NCI-H748 (cell line): ENCODE measurements around the gene TNFSF13.

Source experiments
- DNase-seq: peaks from one replicate; lab custom pipeline; 2025; ENCODE audit not compliant: unreplicated experiment; lab: John Stamatoyannopoulos, UW

TNFSF13 gene

DNA sequence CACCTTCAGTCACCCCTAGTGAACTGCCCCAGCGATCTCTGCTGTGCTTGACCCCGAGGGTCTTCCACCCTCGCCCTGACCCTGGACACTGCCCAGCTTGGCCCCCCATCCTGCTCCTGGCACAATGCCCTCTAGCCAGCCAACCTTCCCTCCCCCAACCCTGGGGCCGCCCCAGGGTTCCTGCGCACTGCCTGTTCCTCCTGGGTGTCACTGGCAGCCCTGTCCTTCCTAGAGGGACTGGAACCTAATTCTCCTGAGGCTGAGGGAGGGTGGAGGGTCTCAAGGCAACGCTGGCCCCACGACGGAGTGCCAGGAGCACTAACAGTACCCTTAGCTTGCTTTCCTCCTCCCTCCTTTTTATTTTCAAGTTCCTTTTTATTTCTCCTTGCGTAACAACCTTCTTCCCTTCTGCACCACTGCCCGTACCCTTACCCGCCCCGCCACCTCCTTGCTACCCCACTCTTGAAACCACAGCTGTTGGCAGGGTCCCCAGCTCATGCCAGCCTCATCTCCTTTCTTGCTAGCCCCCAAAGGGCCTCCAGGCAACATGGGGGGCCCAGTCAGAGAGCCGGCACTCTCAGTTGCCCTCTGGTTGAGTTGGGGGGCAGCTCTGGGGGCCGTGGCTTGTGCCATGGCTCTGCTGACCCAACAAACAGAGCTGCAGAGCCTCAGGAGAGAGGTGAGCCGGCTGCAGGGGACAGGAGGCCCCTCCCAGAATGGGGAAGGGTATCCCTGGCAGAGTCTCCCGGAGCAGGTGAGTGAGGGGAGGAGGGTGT is at the start of gene TNFSF13:
TSS of gene TNFSF13 (plus strand) at position 207 of the 776 bp plus-strand sequence. CDS start at position 497, 290 bp downstream.
- DNase-seq = no peak

- no peak for DNase-seq
These were observed 49.7 kb upstream of the TNFSF13 start for GRCh38 chr17:7508846-7509245.

GRCh38 chr17:7509937-7510336 is 48.6 kb upstream of the TNFSF13 start:
- no peak for DNase-seq

DNA sequence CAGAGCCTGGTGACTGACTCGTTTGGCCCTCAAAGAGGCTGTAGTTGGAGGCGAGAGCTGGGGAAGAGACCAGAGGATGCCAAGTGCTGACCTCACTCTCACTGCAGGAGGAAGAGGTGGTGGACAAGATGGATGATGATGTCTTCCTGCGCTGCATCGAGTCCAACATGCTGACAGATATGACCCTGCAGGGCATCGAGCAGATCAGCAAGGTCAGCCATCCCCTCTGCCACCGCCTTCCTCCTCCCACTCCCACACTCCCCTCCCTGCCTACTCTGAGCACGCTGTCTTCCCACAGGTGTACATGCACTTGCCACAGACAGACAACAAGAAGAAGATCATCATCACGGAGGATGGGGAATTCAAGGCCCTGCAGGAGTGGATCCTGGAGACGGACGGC is 47.4 kb upstream of the TNFSF13 start:
- DNase-seq = no peak

DNA sequence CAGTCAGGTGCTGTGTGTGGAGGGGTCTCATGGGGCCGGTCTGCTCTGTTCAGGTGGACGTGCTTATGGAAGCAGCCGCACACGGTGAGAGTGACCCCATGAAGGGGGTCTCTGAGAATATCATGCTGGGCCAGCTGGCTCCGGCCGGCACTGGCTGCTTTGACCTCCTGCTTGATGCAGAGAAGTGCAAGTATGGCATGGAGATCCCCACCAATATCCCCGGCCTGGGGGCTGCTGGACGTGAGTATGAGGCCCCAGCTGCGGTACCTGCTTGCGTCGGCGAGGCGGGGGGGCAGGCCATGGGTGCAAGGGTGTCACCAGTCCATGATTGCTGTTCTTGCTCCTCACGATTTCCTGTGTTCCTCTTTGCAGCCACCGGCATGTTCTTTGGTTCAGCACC is 46.4 kb upstream of the TNFSF13 start:
- no peak for DNase-seq

GRCh38 chr17:7512824-7513540 is 45.6 kb upstream of the TNFSF13 start:
- DNase-seq = no peak

GRCh38 chr17:7513850-7514419 is 44.6 kb upstream of the TNFSF13 start:
- DNase-seq = no peak

DNA sequence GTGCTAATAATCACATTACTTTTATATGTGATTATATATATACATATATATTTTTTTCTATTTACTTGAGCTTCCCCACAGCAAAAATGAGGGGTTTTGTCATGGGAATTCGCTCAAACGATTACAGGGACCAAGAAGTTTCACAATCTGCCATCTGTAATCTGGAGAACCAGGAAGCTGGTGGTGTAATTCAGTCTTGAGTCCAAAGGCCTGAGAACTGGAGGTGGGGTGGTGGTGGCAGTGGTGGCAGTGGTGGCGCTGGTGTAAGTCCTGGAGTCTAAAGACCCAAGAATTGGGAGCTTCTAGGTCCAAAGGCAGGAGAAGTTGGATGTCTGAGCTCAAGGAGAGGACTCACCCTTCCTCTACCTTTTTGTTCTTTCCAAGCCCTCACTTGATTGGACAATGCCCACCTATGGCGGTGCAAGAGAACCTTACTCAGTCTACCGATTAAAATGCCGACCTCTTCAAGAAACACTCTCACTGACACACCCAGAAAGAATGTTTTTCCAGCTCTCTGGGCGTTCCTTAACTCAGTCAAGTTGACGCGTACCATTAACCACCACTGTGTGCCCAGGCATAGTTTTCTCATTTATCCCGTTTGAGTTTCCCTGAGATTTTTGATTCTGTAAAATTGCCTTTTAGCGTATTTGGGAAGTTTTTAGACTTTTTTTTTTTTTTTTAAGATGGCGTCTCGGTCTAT is 42.5 kb upstream of the TNFSF13 start:
- DNase-seq = no peak

GRCh38 chr17:7523033-7523432 is 35.5 kb upstream of the TNFSF13 start:
- DNase-seq = peak; percentile 55

DNA sequence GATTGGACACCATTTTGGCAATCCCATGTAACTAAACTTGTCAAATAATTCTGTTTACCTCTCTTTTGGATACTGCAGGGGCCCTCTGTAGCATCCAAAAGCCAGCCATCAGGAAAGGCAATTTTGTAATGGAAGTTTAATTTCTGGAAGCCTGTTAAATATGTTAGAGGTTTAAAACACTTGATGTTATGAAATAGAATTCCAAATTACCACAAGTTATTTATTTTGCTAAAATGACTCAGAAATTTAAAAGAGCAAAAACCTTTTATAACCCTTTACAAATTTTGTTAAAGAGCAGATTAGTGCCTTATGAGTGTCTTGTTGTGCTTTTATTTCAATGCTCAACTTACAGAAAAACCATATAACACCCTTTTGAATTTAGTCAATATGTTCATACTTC is 29.7 kb upstream of the TNFSF13 start:
- DNase-seq = no peak

GRCh38 chr17:7530023-7530900 is 28.3 kb upstream of the TNFSF13 start:
- DNase-seq = no peak

GRCh38 chr17:7538050-7538449 is 20.5 kb upstream of the TNFSF13 start:
- no peak for DNase-seq

- DNase-seq = no peak
These were observed 19.5 kb upstream of the TNFSF13 start for GRCh38 chr17:7538891-7539545.

GRCh38 chr17:7541074-7541621 is 17.4 kb upstream of the TNFSF13 start:
- no peak for DNase-seq

- DNase-seq = no peak
These were observed 13.6 kb upstream of the TNFSF13 start for GRCh38 chr17:7544911-7545310.

- DNase-seq = peak; percentile 44
These were observed 9.8 kb upstream of the TNFSF13 start, which contains the start of gene TNFSF12 for GRCh38 chr17:7548585-7549400. Gene TNFSF12, plus strand, starts transcription at chr17:7549058. Its CDS starts 96 bp downstream, at chr17:7549154.

DNA sequence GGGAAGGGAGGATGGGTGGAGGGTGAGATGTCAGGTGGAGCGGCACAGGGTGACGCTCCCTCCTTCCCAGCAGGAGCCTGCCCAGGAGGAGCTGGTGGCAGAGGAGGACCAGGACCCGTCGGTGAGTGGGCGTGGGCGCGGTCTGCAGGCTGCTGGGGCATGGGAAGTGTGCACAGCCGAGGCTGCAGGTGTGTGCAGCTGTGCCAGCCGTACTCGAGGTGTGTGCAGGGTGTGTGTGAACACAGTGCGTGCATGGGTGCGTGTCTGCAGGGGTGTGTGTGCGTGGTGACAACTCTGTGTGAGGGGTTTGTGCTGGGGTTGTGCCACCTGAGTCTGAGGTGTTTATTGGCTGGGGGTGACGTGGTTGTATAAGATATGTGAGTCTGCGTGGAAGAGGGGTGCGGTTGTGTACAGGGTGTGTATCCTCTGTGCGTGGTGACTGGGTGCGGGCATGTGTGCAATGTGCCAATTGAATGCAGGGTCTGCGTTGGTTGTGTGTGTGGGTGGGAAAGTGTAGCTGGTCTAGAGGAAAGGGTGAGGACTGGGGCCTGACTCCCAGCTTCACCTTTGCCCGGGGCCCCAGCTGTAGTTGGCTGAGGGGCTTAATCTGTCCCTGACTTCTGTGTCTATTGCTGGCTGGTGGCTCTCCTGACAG is 9.0 kb upstream of the TNFSF13 start:
- no peak for DNase-seq

- DNase-seq = no peak
These were observed 8.2 kb upstream of the TNFSF13 start for GRCh38 chr17:7550344-7550743.
